ENCODE measurements around the gene EPRS1.

Gene EPRS1

GRCh38 chr1:220005489-220005888 lies 40.8 kb downstream of the EPRS1 start:
- no peak overlapping the region for H3K4me3 ChIP-seq (ENCODE audit: low read depth, low read length)
- no peaks in the 10 kb centered on the region for H3K9me3 ChIP-seq
- no peak for TF ChIP-seq CTCF (IDR thresholded peaks at IDR 0.05; ENCODE audit: low read depth, low read length)
- H3K27me3 ChIP-seq, result no peaks in the 10 kb centered on the region
- DNase-seq, result no peak
- H3K4me1 ChIP-seq, result no peaks in the 10 kb centered on the region
- peaks cover 68% of the 10 kb centered on the region for H3K36me3 ChIP-seq

DNA sequence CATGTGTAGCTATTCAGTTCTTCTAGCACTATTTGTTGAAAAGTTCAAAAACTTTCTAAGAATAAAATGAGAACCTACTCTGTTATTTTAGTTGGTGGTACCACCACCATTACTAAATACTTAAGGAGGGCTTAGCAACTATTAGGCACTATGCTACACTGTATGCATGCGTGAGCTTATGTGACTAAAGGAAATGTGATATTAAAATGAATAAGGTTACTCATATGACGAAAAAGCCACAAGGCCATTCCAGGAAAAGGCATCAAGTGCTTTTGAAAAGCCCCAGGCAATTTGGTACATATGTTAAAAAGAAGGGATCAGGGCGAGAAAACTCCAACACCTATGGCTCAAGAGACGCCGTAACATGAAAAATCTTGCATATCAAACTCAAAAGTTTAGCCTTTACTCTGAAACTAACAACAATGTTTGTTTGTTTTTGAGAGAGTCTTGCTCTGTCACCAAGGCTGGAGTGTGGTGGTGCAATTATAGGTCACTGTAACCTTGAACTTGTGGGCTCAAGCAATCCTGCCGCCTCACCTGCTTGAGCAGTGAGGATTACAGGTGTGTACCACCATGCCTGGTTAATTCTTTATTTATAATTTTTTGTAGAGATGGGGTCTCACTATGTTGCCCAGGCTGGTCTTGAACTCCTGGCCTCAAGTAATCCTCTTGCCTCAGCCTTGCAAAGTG lies 42.5 kb downstream of the EPRS1 start:
- H3K36me3 ChIP-seq, result peaks cover 56% of the 10 kb centered on the region
- H3K27me3 ChIP-seq, result no peaks in the 10 kb centered on the region
- H3K4me3 ChIP-seq (ENCODE audit: low read depth, low read length), result no peak overlapping the region
- no peaks in the 10 kb centered on the region for H3K4me1 ChIP-seq
- no peaks in the 10 kb centered on the region for H3K9me3 ChIP-seq
- DNase-seq, result no peak
- TF ChIP-seq CTCF (IDR thresholded peaks at IDR 0.05; ENCODE audit: low read depth, low read length), result no peak

DNA sequence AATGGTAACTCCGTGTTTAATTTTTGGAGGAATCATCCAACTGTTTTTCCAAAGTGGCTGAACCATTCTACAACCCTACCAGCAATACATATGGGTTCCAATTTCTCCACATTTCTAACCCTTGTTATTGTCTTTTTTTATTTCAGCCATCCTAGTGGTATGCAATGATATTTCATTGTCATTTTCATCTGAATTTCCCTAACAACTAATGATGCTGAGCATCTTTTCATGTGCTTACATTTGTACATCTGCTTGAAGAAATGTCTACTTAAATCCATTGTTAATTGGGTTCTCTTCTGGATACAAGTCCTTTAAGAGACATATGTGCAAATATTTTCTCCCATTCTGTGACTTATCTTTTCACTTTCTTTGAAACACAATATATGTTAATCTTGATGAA lies 43.3 kb downstream of the EPRS1 start:
- Histone ChIP-seq H3K4me1 (no peaks in the 10 kb centered on the region), H3K36me3 (peaks cover 55% of the 10 kb centered on the region), H3K9me3 (no peaks in the 10 kb centered on the region), H3K4me3 (ENCODE audit: low read depth, low read length) (no peak overlapping the region), H3K27me3 (no peaks in the 10 kb centered on the region)
- TF ChIP-seq CTCF (IDR thresholded peaks at IDR 0.05; ENCODE audit: low read depth, low read length), result no peak
- no peak for DNase-seq

DNA sequence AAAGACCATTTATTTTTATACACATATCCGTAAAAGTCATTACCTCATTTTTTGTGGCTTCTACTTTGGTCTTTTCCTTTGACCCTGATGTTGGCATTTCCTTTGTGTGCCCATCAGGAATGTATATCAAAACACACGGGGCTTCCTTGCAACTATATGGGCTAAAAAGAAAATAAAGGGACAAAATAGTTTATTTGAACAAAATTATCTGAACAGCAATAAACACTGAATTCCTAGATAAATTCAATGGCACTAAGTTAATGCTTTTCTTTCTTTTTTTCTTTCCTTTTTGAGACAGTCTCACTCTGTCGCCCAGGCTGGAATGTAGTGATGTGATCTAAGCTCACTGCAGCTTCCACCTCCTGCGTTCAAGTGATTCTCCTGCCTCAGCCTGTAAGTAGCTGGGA lies 45.2 kb downstream of the EPRS1 start:
- no peak overlapping the region for H3K4me3 ChIP-seq (ENCODE audit: low read depth, low read length)
- H3K4me1 ChIP-seq, result no peaks in the 10 kb centered on the region
- no peaks in the 10 kb centered on the region for H3K27me3 ChIP-seq
- DNase-seq, result no peak
- TF ChIP-seq CTCF (IDR thresholded peaks at IDR 0.05; ENCODE audit: low read depth, low read length), result no peak
- H3K9me3 ChIP-seq, result no peaks in the 10 kb centered on the region
- H3K36me3 ChIP-seq, result peaks cover 66% of the 10 kb centered on the region

GRCh38 chr1:219999821-220000220 lies 46.5 kb downstream of the EPRS1 start:
- H3K36me3 ChIP-seq, result peaks cover 71% of the 10 kb centered on the region

More at GRCh38 chr1:219999821-220000220, 46.5 kb downstream of the EPRS1 start:
- DNase-seq, result no peak
- H3K27me3 ChIP-seq, result no peaks in the 10 kb centered on the region
- no peak overlapping the region for H3K4me3 ChIP-seq (ENCODE audit: low read depth, low read length)
- H3K9me3 ChIP-seq, result no peaks in the 10 kb centered on the region
- no peak for TF ChIP-seq CTCF (IDR thresholded peaks at IDR 0.05; ENCODE audit: low read depth, low read length)
- no peaks in the 10 kb centered on the region for H3K4me1 ChIP-seq

All from BE2C (cell line).